SKM-1 treated with dmso at 0.1 percent for 144 hours (cell line): ENCODE measurements around the gene FBXO9.

Source experiments
- DNase-seq: peaks from one replicate; lab custom pipeline; 2025; ENCODE audit not compliant: unreplicated experiment; lab: John Stamatoyannopoulos, UW

FBXO9 gene

DNA sequence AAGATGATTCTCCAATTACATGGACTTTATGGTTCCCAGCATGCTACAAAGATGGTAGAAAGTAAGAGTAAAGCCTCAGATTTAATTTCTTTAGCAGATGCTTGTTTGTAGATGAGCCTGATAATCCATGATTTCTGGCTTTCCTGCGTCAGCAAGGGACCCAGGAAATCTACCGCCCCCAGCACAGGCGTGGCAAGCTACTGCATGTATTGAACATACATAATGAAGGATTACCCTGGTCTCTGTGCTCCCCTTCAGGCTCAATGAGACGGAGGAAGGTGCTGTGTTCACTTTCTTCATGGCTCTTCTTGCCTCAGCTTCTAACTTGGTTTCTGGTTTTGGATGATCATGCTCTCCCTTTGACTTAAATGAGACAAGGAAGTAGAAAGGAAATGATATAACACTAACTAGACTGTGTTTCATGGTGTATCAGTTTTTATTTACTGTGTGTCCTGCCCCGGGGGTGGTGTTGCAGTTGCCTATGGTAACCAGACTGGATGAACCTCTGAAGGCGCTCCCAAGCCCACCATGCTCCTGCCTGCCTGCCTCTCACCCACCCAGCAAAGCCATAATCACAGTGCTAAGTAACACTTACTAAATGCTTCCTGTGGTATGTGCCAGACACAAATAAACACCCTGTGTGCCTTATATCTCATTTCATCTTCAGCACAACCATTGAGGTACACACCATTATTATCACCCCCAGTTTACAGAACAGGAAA, 65.5 kb downstream of the FBXO9 start:
- DNase-seq = no peak

GRCh38 chr6:53133961-53134360, 68.8 kb downstream of the FBXO9 start:
- DNase-seq = no peak

- no peak for DNase-seq
Observed at GRCh38 chr6:53134601-53135235, 69.5 kb downstream of the FBXO9 start.

DNA sequence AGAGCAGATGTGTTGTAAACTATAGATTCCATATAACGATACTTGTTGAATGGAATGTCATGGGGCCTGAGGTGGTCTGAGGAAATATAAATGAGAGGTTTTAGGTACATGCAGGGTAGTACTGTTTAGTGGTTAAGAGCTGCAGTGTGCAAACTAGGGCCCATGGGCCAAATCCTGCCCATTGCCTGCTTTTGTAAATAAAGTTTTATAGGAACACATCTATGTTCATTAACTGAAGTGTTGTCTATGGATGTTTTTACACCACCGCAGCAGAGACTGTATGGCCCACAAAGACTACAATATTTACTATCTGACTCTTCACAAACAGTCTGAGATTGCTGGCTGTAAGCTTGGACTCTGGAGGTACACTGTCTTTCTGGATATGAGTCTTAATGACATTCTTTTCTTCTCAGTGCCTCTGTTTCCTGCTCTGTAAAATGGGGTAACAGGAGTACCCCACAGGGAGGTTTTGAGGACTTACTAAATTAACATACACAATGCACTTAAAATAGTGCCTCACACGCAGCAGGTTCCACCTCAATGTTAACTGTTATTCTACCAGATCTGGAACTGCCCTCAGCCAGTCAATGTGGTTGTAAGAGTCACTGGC, 70.9 kb downstream of the FBXO9 start:
- DNase-seq = no peak

GRCh38 chr6:53139841-53140413, 74.7 kb downstream of the FBXO9 start:
- no peak for DNase-seq

- no peak for DNase-seq
Observed at GRCh38 chr6:53142810-53143209, 77.6 kb downstream of the FBXO9 start.

- DNase-seq = no peak
Observed at GRCh38 chr6:53143710-53144109, 78.5 kb downstream of the FBXO9 start.

- no peak for DNase-seq
Observed at GRCh38 chr6:53144802-53145201, 79.6 kb downstream of the FBXO9 start.

GRCh38 chr6:53148684-53149083, 83.5 kb downstream of the FBXO9 start, which contains the start of gene GCM1:
TSS of gene GCM1 (minus strand) at chr6:53148841. CDS start at chr6:53145632, 3,209 bp downstream.
- no peak for DNase-seq
